ENCODE data around the gene SHC1. TPM values are rescaled to one million over a fixed set of nuclear protein-coding genes. Genes with fewer than 3 reads are reported as not detected.
"Not testable (repeated sequence)": the region's sequence is repeated elsewhere in the genome, so short reads cannot be mapped to it uniquely, and the experiment has no call there.

The SHC1 gene
- total RNA-seq, 6 experiments from 2014 or later, result 371 to 461 (median 401) TPM

DNA sequence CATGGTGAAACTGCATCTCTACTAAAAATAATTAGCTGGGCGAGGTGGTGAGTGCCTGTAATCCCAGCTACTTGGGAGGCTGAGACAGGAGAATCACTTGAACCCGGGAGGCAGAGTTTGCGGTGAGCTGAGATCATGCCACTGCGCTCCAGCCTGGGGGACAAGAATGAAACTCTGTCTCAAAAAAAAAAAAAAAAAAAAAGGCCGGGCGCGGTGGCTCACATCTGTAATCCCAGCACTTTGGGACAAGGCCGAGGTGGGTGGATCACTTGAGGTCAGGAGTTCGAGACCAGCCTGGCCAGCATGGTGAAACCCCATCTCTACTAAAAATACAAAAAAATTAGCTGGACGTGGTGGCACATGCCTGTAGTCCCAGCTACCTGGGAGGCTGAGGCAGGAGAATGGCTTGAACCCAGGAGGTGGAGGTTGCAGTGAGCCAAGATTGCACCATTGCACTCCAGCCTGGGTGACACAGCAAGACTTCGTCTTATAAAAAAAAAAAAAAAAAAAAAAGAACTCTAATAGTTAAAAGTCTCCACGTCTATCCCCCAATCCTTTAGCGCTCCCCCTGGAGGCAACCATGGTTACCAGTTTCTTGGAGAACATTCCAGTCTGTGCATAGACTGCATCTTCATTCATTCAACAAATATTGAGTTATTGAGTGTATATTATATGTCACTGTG, 24.9 kb upstream of the SHC1 start:
- not testable (repeated sequence) for H3K9me3 Mint-ChIP-seq; H3K4me3 Mint-ChIP-seq; H3K36me3 Mint-ChIP-seq (ENCODE audit: low read depth); H3K27me3 Mint-ChIP-seq (ENCODE audit: insufficient read depth); H3K27ac Mint-ChIP-seq
- H3K4me1 Mint-ChIP-seq (ENCODE audit: low read depth), result peaks cover 34% of the 10 kb centered on the region
- TF ChIP-seq, protein P1, sequence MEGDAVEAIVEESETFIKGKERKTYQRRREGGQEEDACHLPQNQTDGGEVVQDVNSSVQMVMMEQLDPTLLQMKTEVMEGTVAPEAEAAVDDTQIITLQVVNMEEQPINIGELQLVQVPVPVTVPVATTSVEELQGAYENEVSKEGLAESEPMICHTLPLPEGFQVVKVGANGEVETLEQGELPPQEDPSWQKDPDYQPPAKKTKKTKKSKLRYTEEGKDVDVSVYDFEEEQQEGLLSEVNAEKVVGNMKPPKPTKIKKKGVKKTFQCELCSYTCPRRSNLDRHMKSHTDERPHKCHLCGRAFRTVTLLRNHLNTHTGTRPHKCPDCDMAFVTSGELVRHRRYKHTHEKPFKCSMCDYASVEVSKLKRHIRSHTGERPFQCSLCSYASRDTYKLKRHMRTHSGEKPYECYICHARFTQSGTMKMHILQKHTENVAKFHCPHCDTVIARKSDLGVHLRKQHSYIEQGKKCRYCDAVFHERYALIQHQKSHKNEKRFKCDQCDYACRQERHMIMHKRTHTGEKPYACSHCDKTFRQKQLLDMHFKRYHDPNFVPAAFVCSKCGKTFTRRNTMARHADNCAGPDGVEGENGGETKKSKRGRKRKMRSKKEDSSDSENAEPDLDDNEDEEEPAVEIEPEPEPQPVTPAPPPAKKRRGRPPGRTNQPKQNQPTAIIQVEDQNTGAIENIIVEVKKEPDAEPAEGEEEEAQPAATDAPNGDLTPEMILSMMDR (IDR thresholded peaks at IDR 0.05), result peak; percentile 78
- peak; percentile 81 for DNase-seq

DNA sequence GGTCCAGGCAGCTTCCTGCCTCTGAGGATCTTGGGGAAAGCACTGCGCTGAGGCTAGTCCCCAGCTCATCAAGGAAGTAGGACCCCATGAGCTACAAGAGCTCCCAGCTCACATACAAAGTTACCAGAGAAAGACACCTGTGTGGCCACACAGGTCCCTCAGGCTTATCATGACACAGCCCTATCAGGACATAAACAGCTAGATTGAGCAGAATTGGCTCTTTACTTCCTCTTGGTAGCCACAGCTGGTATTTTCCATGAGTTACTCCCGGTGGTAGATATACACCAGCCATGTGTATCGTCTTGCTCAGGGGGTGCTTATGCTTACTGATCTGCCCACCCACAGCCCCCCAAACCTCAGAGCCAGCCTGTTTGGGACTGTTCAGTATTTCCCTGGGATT, 24.0 kb upstream of the SHC1 start:
- TF ChIP-seq, protein P1 (IDR thresholded peaks at IDR 0.05), result no peak
- Mint-ChIP-seq H3K27me3 (ENCODE audit: insufficient read depth) (peaks cover 4% of the 10 kb centered on the region), H3K4me1 (ENCODE audit: low read depth) (peaks cover 25% of the 10 kb centered on the region), H3K9me3 (no peaks in the 10 kb centered on the region), H3K4me3 (no peak overlapping the region), H3K36me3 (ENCODE audit: low read depth) (no peaks in the 10 kb centered on the region), H3K27ac (peak overlapping the region; percentile 53)
- no peak for DNase-seq

- peaks cover 24% of the 10 kb centered on the region for H3K4me1 Mint-ChIP-seq (ENCODE audit: low read depth)
- H3K9me3 Mint-ChIP-seq, result no peaks in the 10 kb centered on the region
- H3K4me3 Mint-ChIP-seq, result no peak overlapping the region
- peaks cover 4% of the 10 kb centered on the region for H3K27me3 Mint-ChIP-seq (ENCODE audit: insufficient read depth)
- no peaks in the 10 kb centered on the region for H3K36me3 Mint-ChIP-seq (ENCODE audit: low read depth)
- DNase-seq, result no peak
- TF ChIP-seq, protein P1 (IDR thresholded peaks at IDR 0.05), result no peak
- peak overlapping the region; percentile 53 for H3K27ac Mint-ChIP-seq
Observed at GRCh38 chr1:154994269-154994587, 23.7 kb upstream of the SHC1 start.

DNA sequence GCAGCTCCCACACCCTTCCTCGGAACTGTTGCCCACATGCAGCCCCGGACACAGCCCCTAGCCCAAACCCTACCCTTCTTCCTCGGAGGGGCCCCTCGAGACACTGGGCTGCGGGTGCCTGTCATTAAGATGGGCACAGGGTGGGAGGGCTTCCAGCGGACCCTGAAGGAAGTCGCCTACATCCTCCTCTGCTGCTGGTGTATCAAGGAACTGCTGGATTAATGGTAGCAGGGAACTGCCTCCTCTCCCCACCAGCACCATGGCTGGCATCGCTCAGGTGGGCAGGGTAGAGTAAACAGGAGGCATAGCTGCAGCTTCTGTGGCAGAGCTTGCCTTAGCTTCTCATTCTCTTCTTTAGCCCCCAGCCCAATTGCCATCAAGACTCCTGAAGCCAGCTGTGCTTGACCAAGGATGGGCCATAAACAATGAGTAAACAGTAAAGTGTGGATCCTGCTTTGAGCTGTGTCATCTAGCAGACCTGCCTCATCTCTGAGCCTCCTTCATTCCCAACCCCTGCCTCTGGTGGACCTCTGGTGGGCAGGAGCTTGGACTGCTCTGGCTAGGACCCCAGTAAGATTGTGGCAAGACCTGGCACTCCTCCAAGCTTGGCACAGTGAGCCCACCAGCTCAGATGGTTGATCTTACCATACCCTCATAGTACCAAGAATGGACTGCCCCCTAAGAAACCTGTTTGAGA, 23.2 kb upstream of the SHC1 start, which contains the start of gene LENEP:
LENEP (plus strand) TSS at position 15 of the 697 bp plus-strand sequence; CDS start at position 37, 22 bp downstream.
- no peaks in the 10 kb centered on the region for H3K36me3 Mint-ChIP-seq (ENCODE audit: low read depth)
- TF ChIP-seq, protein P1 (IDR thresholded peaks at IDR 0.05), result no peak
- peaks cover 4% of the 10 kb centered on the region for H3K27me3 Mint-ChIP-seq (ENCODE audit: insufficient read depth)
- no peaks in the 10 kb centered on the region for H3K9me3 Mint-ChIP-seq
- DNase-seq, result no peak
- H3K4me3 Mint-ChIP-seq, result no peak within 1 kb of the TSS
- peaks cover 19% of the 10 kb centered on the region for H3K4me1 Mint-ChIP-seq (ENCODE audit: low read depth)
- peak within 1 kb of the TSS; percentile 53 for H3K27ac Mint-ChIP-seq

DNA sequence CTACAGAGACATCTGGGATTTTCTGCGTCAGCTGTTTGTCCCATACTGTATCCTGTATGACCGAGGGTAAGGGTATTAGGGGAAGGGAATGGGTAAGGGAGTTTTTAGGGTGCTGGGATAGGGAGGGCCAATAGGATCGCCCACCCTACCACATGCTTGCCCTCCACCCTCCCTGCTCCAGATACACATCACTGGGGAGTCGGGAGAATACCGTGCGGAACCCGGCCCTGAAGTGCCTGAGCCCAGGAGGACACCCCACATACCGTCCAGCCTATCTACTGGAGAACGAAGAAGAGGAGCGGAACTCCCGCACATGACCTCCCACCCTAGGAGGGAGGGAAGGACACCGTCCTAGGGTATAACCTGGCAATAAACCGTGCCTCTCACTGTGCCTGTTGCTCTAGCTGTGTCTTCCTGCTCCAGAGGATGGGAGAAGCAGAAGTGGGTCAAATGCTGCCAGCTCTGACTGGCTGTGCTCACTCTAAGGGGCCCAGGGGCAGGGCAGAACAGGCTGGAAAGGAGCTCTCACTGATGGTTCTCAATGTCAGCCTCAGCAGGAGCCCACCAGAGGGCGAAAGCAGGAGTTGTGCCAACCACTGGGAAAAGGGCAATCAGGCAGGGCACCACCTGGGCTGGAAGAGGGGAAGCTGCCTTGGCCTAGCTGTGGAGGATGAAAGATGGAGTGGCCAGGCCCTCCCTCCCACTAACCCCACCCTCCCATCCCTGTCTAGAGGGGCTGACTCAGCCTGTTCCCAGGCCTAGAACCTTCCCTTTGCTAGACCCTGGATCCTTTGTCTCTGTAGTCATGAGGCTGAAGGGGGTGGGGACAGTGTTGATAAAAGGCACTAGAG, 22.4 kb upstream of the SHC1 start:
- DNase-seq, result peak; percentile 18
- H3K27ac Mint-ChIP-seq, result peak overlapping the region; percentile 53; the same call in 1 of the 2 replicates
- H3K9me3 Mint-ChIP-seq, result no peaks in the 10 kb centered on the region
- no peaks in the 10 kb centered on the region for H3K36me3 Mint-ChIP-seq (ENCODE audit: low read depth)
- H3K4me1 Mint-ChIP-seq (ENCODE audit: low read depth), result peaks cover 18% of the 10 kb centered on the region
- peaks cover 4% of the 10 kb centered on the region for H3K27me3 Mint-ChIP-seq (ENCODE audit: insufficient read depth)
- no peak overlapping the region for H3K4me3 Mint-ChIP-seq
- TF ChIP-seq, protein P1 (IDR thresholded peaks at IDR 0.05), result peak; percentile 56

Measured in HFFc6 (cell line).